OCI-LY1 (cell line): ENCODE measurements around the gene P2RY14.

Experiments
- EZH2 ChIP-seq: fragments of 200-600 bp; sonication (generic), shearing (Covaris generic); IDR thresholded peaks from 2 replicates; pipeline ENCODE4 v1.8.0; 2017; ENCODE audit warnings: borderline replicate concordance, mixed run types, mild to moderate bottlenecking, antibody characterized with exemption, low read length, moderate library complexity, mixed read lengths
- TF ChIP-seq, protein P1 (sequence below): fragments of 200-600 bp; sonication (generic), shearing (Covaris generic); IDR thresholded peaks from 2 replicates; pipeline ENCODE4 v1.5.1; 2017; ENCODE audit warnings: mild to moderate bottlenecking, antibody characterized with exemption, low read length, moderate library complexity, mixed read lengths

- TF ChIP-seq, protein P1, sequence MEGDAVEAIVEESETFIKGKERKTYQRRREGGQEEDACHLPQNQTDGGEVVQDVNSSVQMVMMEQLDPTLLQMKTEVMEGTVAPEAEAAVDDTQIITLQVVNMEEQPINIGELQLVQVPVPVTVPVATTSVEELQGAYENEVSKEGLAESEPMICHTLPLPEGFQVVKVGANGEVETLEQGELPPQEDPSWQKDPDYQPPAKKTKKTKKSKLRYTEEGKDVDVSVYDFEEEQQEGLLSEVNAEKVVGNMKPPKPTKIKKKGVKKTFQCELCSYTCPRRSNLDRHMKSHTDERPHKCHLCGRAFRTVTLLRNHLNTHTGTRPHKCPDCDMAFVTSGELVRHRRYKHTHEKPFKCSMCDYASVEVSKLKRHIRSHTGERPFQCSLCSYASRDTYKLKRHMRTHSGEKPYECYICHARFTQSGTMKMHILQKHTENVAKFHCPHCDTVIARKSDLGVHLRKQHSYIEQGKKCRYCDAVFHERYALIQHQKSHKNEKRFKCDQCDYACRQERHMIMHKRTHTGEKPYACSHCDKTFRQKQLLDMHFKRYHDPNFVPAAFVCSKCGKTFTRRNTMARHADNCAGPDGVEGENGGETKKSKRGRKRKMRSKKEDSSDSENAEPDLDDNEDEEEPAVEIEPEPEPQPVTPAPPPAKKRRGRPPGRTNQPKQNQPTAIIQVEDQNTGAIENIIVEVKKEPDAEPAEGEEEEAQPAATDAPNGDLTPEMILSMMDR = no peak
- TF ChIP-seq EZH2 = no peak
Observed at GRCh38 chr3:151169262-151169947, 108.9 kb downstream of the P2RY14 start.
